ENCODE measurements around the gene GRIK4.

- TF ChIP-seq CTCF (conservative IDR thresholded peaks at IDR 0.05; ENCODE audit: low read length) (no peak), EZH2phosphoT487 (IDR thresholded peaks at IDR 0.05; ENCODE audit: borderline replicate concordance, low read depth, low read length) (no peak)
Observed at GRCh38 chr11:120595557-120595956, 84.0 kb downstream of the GRIK4 start.

Data from OCI-LY7 (cell line).